Transverse colon (tissue), 4 donors: ENCODE measurements around the gene XXYLT1. TPM values are rescaled to one million over a fixed set of nuclear protein-coding genes. Genes with fewer than 3 reads are reported as not detected.

Experiments
- DNase-seq: peaks from one replicate; pipeline ENCODE4 v3.0.0-alpha.2; 2019
- H3K27ac ChIP-seq, 4 donors: fragments of 200-600 bp; sonication (generic); 2 replicates each; pipeline ENCODE4 v1.5.1; 2016 to 2018; ENCODE audit warnings: inconsistent platforms in 4 of 4
- H3K27me3 ChIP-seq: fragments of 200-600 bp; sonication (generic); 2 replicates; pipeline ENCODE4 v1.5.1; 2017; ENCODE audit warnings: inconsistent platforms
- H3K36me3 ChIP-seq, 4 donors: fragments of 200-600 bp; sonication (generic); 2 replicates each; pipeline ENCODE4 v1.5.1; 2017 to 2019; ENCODE audit warnings: inconsistent platforms in 4 of 4
- H3K4me1 ChIP-seq, 4 donors: fragments of 200-600 bp; sonication (generic); 2 replicates each; pipeline ENCODE4 v1.5.1; 2017 to 2020; ENCODE audit warnings: inconsistent platforms in 4 of 4
- H3K4me3 ChIP-seq, 4 donors: fragments of 200-600 bp; sonication (generic); 1 replicate in 1 of 4; 2 replicates in 3 of 4; pipeline versions ENCODE4 v1.5.1 to v1.6.1; 2017 to 2019; ENCODE audit warnings: inconsistent platforms in 4 of 4
- H3K9me3 ChIP-seq, 2 donors: fragments of 200-600 bp; sonication (generic); 2 replicates each; pipeline ENCODE4 v1.5.1; 2017 to 2019; ENCODE audit warnings: inconsistent platforms in 2 of 2
- EP300 ChIP-seq: sonication (generic); formaldehyde crosslinking; IDR thresholded peaks from one replicate; pipeline ENCODE4 v1.6.1; 2017; ENCODE audit warnings: antibody characterized with exemption, low read depth
- POLR2A ChIP-seq: fragments of 450-650 bp; IDR thresholded peaks from one replicate; pipeline ENCODE4 v1.6.1; 2016; ENCODE audit warnings: antibody characterized with exemption, mild to moderate bottlenecking, moderate library complexity
- POLR2AphosphoS5 ChIP-seq, 3 donors: sonication (generic); formaldehyde crosslinking; IDR thresholded peaks; one replicate each; pipeline ENCODE4 v1.6.1; 2016; ENCODE audit warnings: antibody characterized with exemption in 3 of 3
- WGBS, 2 donors: methylation state at CpG; one replicate each; pipeline ENCODE4 v1.1.5; 2018; ENCODE audit warnings: low coverage in 1 of 2; 5-methylcytosine and 5-hydroxymethylcytosine counted together
- in situ Hi-C, 4 donors: fragments of 200-750 bp; cut with MboI; loops; one replicate each; pipeline versions ENCODE4 v1.15.0 to v1.15.1; 2017; ENCODE audit warnings: low sequenced_read_pairs in 3 of 4, low pct_ligation_motif_present in 1 of 4, low pct_unique_long_range_greater_than_20kb in 1 of 4
- intact Hi-C: fragments of 100-400 bp; cut with DNase I; formaldehyde crosslinking; loops from one replicate; pipeline ENCODE4 v1.15.1; 2023; ENCODE audit warnings: low total_unique reads
- total RNA-seq, 4 donors: library from RNA; depleted of rRNA; stranded (reverse); fragments of >200 nt; gene quantifications; one replicate each; pipeline ENCODE4 v1.1.0, GENCODE V29; 2016
- TF ChIP-seq, protein P1 (sequence below), 5 experiments: fragments of 200-600 bp in 3 of 5; fragments of 450-650 bp in 2 of 5; sonication (generic) in 3 of 5; IDR thresholded peaks; 1 replicate in 2 of 5; 2 replicates in 3 of 5; pipeline ENCODE4 v1.5.1; 2016 to 2017; ENCODE audit warnings: antibody characterized with exemption in 5 of 5, inconsistent platforms in 3 of 5, mild to moderate bottlenecking in 2 of 5, moderate library complexity in 1 of 5

The XXYLT1 gene
- total RNA-seq, 4 donors from 2014 or later: 3.0 to 10.0 (median 5.9) TPM

DNA sequence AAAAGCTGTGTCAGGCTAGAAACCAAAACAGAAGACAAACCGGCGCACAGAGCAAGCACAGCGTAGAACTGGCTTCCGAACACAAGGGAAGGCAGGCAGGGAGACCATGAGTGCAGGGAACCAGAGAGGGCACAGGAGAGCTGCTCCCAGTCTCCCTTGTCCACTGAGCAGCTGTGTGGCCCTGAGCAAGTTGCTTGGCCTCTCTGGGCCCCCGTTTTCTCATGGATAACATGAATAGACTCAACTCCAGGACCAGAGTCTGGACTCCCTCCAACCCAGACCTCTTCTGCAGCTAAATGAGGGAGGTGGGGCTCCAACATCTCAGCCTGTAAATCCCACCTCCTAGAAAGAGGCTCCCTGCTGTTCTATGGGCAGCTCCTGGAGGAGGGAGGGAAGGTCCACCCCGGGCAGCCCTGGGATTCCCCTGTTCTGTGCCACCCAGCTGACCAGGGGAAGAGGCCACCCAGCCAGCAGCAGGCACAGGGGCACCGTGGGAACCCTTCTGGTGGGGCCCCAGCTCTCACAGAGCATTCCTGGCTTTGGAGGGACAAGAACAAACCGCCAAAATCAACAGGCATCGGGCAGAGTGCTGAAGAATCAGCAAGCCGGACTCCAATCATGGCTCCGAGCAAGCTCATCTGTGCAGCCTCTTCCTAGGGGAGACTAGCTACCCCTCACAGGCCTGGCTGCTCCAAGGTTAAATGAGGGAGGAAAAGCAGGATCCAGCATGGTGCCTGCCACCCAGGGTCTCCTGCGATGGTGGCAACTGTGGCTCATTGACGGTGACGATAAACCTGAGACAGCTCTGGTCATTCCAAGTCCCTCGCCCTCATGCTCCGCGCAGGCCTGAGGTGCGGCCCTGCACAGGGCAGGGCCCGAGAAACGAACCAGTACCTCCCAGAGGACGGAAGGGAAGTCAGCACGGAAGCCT lies 15.1 kb downstream of the XXYLT1 start:
- Histone ChIP-seq H3K36me3 (no peaks in the 10 kb centered on the region), H3K27me3 (no peaks in the 10 kb centered on the region), H3K9me3 (no peaks in the 10 kb centered on the region), H3K4me3 (no peak overlapping the region), H3K27ac (peak overlapping the region in 2 of 4 donors; percentile 0 to 11), H3K4me1 (peaks cover 21 to 41% (median 30%) of the 10 kb centered on the region in 4 donors)
- TF ChIP-seq, protein P1, sequence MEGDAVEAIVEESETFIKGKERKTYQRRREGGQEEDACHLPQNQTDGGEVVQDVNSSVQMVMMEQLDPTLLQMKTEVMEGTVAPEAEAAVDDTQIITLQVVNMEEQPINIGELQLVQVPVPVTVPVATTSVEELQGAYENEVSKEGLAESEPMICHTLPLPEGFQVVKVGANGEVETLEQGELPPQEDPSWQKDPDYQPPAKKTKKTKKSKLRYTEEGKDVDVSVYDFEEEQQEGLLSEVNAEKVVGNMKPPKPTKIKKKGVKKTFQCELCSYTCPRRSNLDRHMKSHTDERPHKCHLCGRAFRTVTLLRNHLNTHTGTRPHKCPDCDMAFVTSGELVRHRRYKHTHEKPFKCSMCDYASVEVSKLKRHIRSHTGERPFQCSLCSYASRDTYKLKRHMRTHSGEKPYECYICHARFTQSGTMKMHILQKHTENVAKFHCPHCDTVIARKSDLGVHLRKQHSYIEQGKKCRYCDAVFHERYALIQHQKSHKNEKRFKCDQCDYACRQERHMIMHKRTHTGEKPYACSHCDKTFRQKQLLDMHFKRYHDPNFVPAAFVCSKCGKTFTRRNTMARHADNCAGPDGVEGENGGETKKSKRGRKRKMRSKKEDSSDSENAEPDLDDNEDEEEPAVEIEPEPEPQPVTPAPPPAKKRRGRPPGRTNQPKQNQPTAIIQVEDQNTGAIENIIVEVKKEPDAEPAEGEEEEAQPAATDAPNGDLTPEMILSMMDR (IDR thresholded peaks at IDR 0.05): no peak
- no peak for TF ChIP-seq POLR2AphosphoS5 (IDR thresholded peaks at IDR 0.05)
- no peak for TF ChIP-seq EP300
- TF ChIP-seq POLR2A: no peak
- intact Hi-C loops: loop anchor here (5.0 to 10.0 kb wide), 2 partner anchors 101 to 569 kb away; partner anchors contain the start of gene FAM43A
- DNase-seq: no peak
- WGBS, 2 donors: 60 to 92% methylated on average over 1 to 20 of the region's 22 CpGs
- in situ Hi-C loops: loop anchor here in 2 of 4 donors (10.0 kb wide), 2 partner anchors 131 to 581 kb away; partner anchors contain the start of gene LSG1 (in 1 of the 2)

DNA sequence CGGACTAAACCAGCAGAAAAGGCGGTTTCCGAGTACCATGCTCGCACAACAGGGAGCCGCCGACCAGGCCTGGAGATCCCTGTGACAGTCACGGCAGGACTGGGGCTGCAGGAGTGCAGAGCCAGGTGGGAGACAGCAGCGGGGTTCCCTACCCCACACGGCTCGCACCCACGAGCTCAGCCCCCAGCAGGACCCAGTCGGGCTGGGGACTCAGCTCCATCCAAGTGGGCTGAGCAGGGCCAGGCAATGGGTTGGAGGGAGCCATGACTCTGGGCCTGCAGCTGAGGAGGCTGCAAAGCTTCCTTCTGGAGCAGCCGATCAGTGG lies 15.8 kb downstream of the XXYLT1 start:
- Histone ChIP-seq H3K36me3 (no peaks in the 10 kb centered on the region), H3K9me3 (no peaks in the 10 kb centered on the region), H3K4me1 (peaks cover 18 to 38% (median 25%) of the 10 kb centered on the region in 4 donors), H3K27ac (peak overlapping the region in 1 of 4 donors; percentile 11), H3K27me3 (no peaks in the 10 kb centered on the region), H3K4me3 (no peak overlapping the region)
- DNase-seq: no peak
- 96% methylated on average over 13 of the region's 13 CpGs; no CpG with 5 or more reads in 1 of the 2 donors for WGBS, 2 donors
- intact Hi-C loops (loop anchor here (5.0 to 10.0 kb wide), 2 partner anchors 100 to 568 kb away; partner anchors contain the start of gene FAM43A), in situ Hi-C loops (loop anchor here in 2 of 4 donors (10.0 kb wide), 2 partner anchors 130 to 580 kb away; partner anchors contain the start of gene LSG1 (in 1 of the 2))
- TF ChIP-seq POLR2A (no peak), POLR2AphosphoS5 (IDR thresholded peaks at IDR 0.05) (no peak), EP300 (no peak)
- TF ChIP-seq, protein P1 (IDR thresholded peaks at IDR 0.05): no peak

DNA sequence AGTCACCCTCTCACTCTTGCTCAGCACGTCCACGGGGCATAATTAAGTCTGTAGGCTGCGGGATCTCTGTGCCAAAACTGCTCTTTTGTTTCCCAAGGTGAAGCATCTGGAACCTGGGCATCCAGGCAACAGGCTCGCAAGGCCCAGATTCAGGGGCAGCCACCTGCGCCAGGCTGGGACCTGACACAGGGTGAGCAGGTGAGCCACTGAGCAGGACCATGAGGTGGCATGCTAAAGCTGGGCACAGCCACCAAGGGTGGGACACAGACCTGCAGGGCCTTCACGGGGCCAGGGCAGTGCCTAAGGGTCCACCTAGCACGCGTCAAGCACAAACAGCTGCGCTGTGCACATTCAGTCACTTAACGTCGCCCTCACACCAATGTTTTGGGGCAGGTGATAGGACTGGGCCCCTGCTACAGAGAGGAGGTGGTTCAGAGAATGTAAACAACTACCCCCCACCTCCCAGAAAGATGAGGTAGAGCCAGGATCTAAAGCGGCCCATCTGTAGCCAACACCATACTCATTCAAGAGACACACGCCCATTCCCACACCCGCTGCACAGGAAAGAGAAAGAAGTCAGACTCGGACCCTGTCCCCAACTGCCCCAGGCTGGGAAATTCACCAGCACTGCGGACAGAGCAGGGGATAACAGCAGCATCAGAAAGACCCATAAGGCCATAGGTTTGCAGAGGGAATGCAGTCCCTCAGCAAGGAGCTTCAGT lies 16.3 kb downstream of the XXYLT1 start:
- no peak overlapping the region for H3K4me3 ChIP-seq
- WGBS, 2 donors: 89% methylated on average over 16 of the region's 16 CpGs; no CpG with 5 or more reads in 1 of the 2 donors
- TF ChIP-seq EP300 (no peak), POLR2AphosphoS5 (IDR thresholded peaks at IDR 0.05) (no peak), POLR2A (no peak)
- TF ChIP-seq, protein P1 (IDR thresholded peaks at IDR 0.05): no peak
- no peak for DNase-seq
- peaks cover 17 to 37% (median 24%) of the 10 kb centered on the region in 4 donors for H3K4me1 ChIP-seq
- intact Hi-C loops (loop anchor here (5.0 to 10.0 kb wide), 2 partner anchors 100 to 567 kb away; partner anchors contain the start of gene FAM43A), in situ Hi-C loops (loop anchor here in 2 of 4 donors (10.0 kb wide), 2 partner anchors 130 to 580 kb away; partner anchors contain the start of gene LSG1 (in 1 of the 2))
- no peaks in the 10 kb centered on the region for H3K36me3 ChIP-seq
- no peaks in the 10 kb centered on the region for H3K27me3 ChIP-seq
- H3K9me3 ChIP-seq: no peaks in the 10 kb centered on the region
- H3K27ac ChIP-seq: peak overlapping the region in 2 of 4 donors; percentile 2 to 87
